Measurements from ENCODE around the gene ULK3. TPM values are rescaled to one million over a fixed set of nuclear protein-coding genes. Genes with fewer than 3 reads are reported as not detected.

Gene ULK3
- total RNA-seq, 3 donors from 2014 or later, result 28.3 to 48.8 (median 48.0) TPM

- Histone ChIP-seq H3K27me3 (no peaks in the 10 kb centered on the region), H3K4me1 (peaks cover 0 to 38% of the 10 kb centered on the region in 2 donors), H3K27ac (peak overlapping the region; percentile 79 to 82), H3K9me3 (no peaks in the 10 kb centered on the region), H3K36me3 (no peaks in the 10 kb centered on the region), H3K4me3 (peak overlapping the region in 2 of 3 donors; percentile 23 to 27)
- intact Hi-C loops (cut with DNase I; ENCODE audit: low total_unique reads), result no loop called here
- TF ChIP-seq POLR2A (IDR thresholded peaks at IDR 0.05) (no peak), CTCF (IDR thresholded peaks at IDR 0.05) (no peak)
- peak in 1 of 2 donors; percentile 69 for DNase-seq (ENCODE audit: low spot score in 2 of 2)
These were observed 27.7 kb upstream of the ULK3 start for GRCh38 chr15:74870436-74871215.

GRCh38 chr15:74869726-74870407 lies 26.9 kb upstream of the ULK3 start:
- peak in 1 of 2 donors; percentile 56 for DNase-seq (ENCODE audit: low spot score in 2 of 2)
- H3K36me3 ChIP-seq, result no peaks in the 10 kb centered on the region
- intact Hi-C loops (cut with DNase I; ENCODE audit: low total_unique reads), result no loop called here

GRCh38 chr15:74869372-74869725 lies 26.4 kb upstream of the ULK3 start:
- H3K36me3 ChIP-seq, result no peaks in the 10 kb centered on the region
- H3K9me3 ChIP-seq, result no peaks in the 10 kb centered on the region
- peak overlapping the region in 1 of 3 donors; percentile 23 for H3K4me3 ChIP-seq
- H3K27ac ChIP-seq, result peak overlapping the region; percentile 79 to 82
- intact Hi-C loops (cut with DNase I; ENCODE audit: low total_unique reads), result no loop called here
- TF ChIP-seq CTCF (IDR thresholded peaks at IDR 0.05) (no peak), POLR2AphosphoS5 (IDR thresholded peaks at IDR 0.05) (no peak), POLR2A (IDR thresholded peaks at IDR 0.05) (no peak)
- H3K27me3 ChIP-seq, result no peaks in the 10 kb centered on the region
- peaks cover 0 to 38% of the 10 kb centered on the region in 2 donors for H3K4me1 ChIP-seq
- no peak for DNase-seq (ENCODE audit: low spot score in 2 of 2)

More at GRCh38 chr15:74869726-74870407, 26.9 kb upstream of the ULK3 start:
- Histone ChIP-seq H3K4me1 (peaks cover 0 to 38% of the 10 kb centered on the region in 2 donors), H3K4me3 (peak overlapping the region in 1 of 3 donors; percentile 23), H3K9me3 (no peaks in the 10 kb centered on the region), H3K27me3 (no peaks in the 10 kb centered on the region), H3K27ac (peak overlapping the region; percentile 79 to 82)
- TF ChIP-seq CTCF (IDR thresholded peaks at IDR 0.05), result no peak
- TF ChIP-seq POLR2AphosphoS5 (IDR thresholded peaks at IDR 0.05), result no peak
- TF ChIP-seq POLR2A (IDR thresholded peaks at IDR 0.05), result no peak

GRCh38 chr15:74868059-74868458 lies 25.1 kb upstream of the ULK3 start:
- no peak overlapping the region for H3K4me3 ChIP-seq
- H3K9me3 ChIP-seq, result no peaks in the 10 kb centered on the region
- no peaks in the 10 kb centered on the region for H3K36me3 ChIP-seq
- intact Hi-C loops (cut with DNase I; ENCODE audit: low total_unique reads), result no loop called here
- peak overlapping the region; percentile 61 to 79 for H3K27ac ChIP-seq
- peaks cover 0 to 38% of the 10 kb centered on the region in 2 donors for H3K4me1 ChIP-seq
- TF ChIP-seq CTCF (IDR thresholded peaks at IDR 0.05) (no peak), POLR2AphosphoS5 (IDR thresholded peaks at IDR 0.05) (no peak), POLR2A (IDR thresholded peaks at IDR 0.05) (no peak)
- DNase-seq (ENCODE audit: low spot score in 2 of 2), result peak in 1 of 2 donors; percentile 18
- H3K27me3 ChIP-seq, result no peaks in the 10 kb centered on the region

GRCh38 chr15:74867466-74868038 lies 24.6 kb upstream of the ULK3 start:
- H3K4me3 ChIP-seq, result no peak overlapping the region
- no peaks in the 10 kb centered on the region for H3K36me3 ChIP-seq
- no peaks in the 10 kb centered on the region for H3K9me3 ChIP-seq
- TF ChIP-seq POLR2A (IDR thresholded peaks at IDR 0.05) (no peak), CTCF (IDR thresholded peaks at IDR 0.05) (no peak), POLR2AphosphoS5 (IDR thresholded peaks at IDR 0.05) (no peak)
- peak overlapping the region; percentile 61 to 79 for H3K27ac ChIP-seq
- no peak for DNase-seq (ENCODE audit: low spot score in 2 of 2)
- H3K27me3 ChIP-seq, result no peaks in the 10 kb centered on the region
- intact Hi-C loops (cut with DNase I; ENCODE audit: low total_unique reads), result no loop called here
- H3K4me1 ChIP-seq, result peaks cover 0 to 38% of the 10 kb centered on the region in 2 donors
